HEK293T (cell line): ENCODE measurements around the gene DUSP5.

Experiments
- BHLHE40 ChIP-seq: fragments of 450-650 bp; IDR thresholded peaks from 2 replicates; pipeline ENCODE4 v1.6.1; 2016; ENCODE audit warnings: mild to moderate bottlenecking, moderate library complexity, borderline replicate concordance
- FOXM1 ChIP-seq: fragments of 450-650 bp; IDR thresholded peaks from 2 replicates; pipeline ENCODE4 v1.6.1; 2017; ENCODE audit warnings: mild to moderate bottlenecking, borderline replicate concordance
- HDGF ChIP-seq: fragments of 450-650 bp; IDR thresholded peaks from 2 replicates; pipeline ENCODE4 v1.6.1; 2017; ENCODE audit warnings: antibody characterized with exemption, borderline replicate concordance
- L3MBTL2 ChIP-seq: fragments of 450-650 bp; conservative IDR thresholded peaks from 2 replicates; pipeline ENCODE4 v1.6.1; 2016; ENCODE audit warnings: mild to moderate bottlenecking
- SP1 ChIP-seq: fragments of 450-650 bp; IDR thresholded peaks from 2 replicates; pipeline ENCODE4 v1.6.1; 2017
- SUZ12 ChIP-seq: fragments of 450-650 bp; IDR thresholded peaks from 2 replicates; pipeline ENCODE4 v1.6.1; 2016; ENCODE audit warnings: mild to moderate bottlenecking
- TARDBP ChIP-seq: fragments of 450-650 bp; IDR thresholded peaks from 2 replicates; pipeline ENCODE4 v1.6.1; 2016

- no peak for TF ChIP-seq SUZ12
- TF ChIP-seq FOXM1 = no peak
- no peak for TF ChIP-seq HDGF
- no peak for TF ChIP-seq BHLHE40
- TF ChIP-seq TARDBP = no peak
- TF ChIP-seq SP1 = no peak
- no peak for TF ChIP-seq L3MBTL2
These were observed 51.5 kb downstream of the DUSP5 start for GRCh38 chr10:110549211-110549610.
